Cardiac muscle cell (in vitro differentiated cells and primary cell): ENCODE data around the gene LZTR1. TPM values are rescaled to one million over a fixed set of nuclear protein-coding genes. Genes with fewer than 3 reads are reported as not detected.
"Not testable (repeated sequence)": the region's sequence is repeated elsewhere in the genome, so short reads cannot be mapped to it uniquely, and the experiment has no call there.

Experiments used
- DNase-seq, 2 donors: peaks; one replicate each; pipeline versions ENCODE4 v3.0.0 to v3.0.0-alpha.2; 2010 to 2017; ENCODE audit warnings: low read depth in 1 of 2, low spot score in 1 of 2
- H3K27ac ChIP-seq: fragments of 200-600 bp; sonication (generic); 2 replicates; pipeline ENCODE4 v1.5.1; 2016
- H3K27me3 ChIP-seq: fragments of 200-600 bp; sonication (generic); 2 replicates; pipeline ENCODE4 v1.6.0; 2016; ENCODE audit warnings: control low read depth
- H3K36me3 ChIP-seq: fragments of 200-600 bp; sonication (generic); 2 replicates; pipeline ENCODE4 v1.5.1; 2016; ENCODE audit warnings: control low read depth
- H3K4me1 ChIP-seq: fragments of 200-600 bp; sonication (generic); 2 replicates; pipeline ENCODE4 v1.8.1; 2017; ENCODE audit warnings: low read depth, mild to moderate bottlenecking, mixed run types
- H3K4me3 ChIP-seq: fragments of 200-600 bp; sonication (generic); 2 replicates; pipeline ENCODE4 v1.5.1; 2016; ENCODE audit warnings: mild to moderate bottlenecking
- H3K9me3 ChIP-seq: fragments of 200-600 bp; sonication (generic); 2 replicates; pipeline ENCODE4 v1.5.1; 2017; ENCODE audit warnings: low read depth, mild to moderate bottlenecking, control low read depth
- polyA plus RNA-seq: library from polyadenylated mRNA; unstranded; fragments of >200 nt; fragmentation: Nextera tagmentation; extraction: Ambion mirVana; gene quantifications from 2 replicates; pipeline ENCODE4 v1.2.1, GENCODE V29; 2016
- total RNA-seq: library from RNA; depleted of rRNA; stranded (reverse); fragments of >200 nt; gene quantifications from 2 replicates; pipeline ENCODE4 v1.2.3, GENCODE V29; 2016
- TF ChIP-seq, protein P1 (sequence below): IDR thresholded peaks from 2 replicates; pipeline ENCODE4 v1.5.1; 2012; ENCODE audit warnings: low read depth, mild to moderate bottlenecking, low read length

LZTR1 gene
- 50.8 and 62.6 TPM in 2 replicates for total RNA-seq
- 41.7 and 60.9 TPM in 2 replicates for polyA plus RNA-seq

DNA sequence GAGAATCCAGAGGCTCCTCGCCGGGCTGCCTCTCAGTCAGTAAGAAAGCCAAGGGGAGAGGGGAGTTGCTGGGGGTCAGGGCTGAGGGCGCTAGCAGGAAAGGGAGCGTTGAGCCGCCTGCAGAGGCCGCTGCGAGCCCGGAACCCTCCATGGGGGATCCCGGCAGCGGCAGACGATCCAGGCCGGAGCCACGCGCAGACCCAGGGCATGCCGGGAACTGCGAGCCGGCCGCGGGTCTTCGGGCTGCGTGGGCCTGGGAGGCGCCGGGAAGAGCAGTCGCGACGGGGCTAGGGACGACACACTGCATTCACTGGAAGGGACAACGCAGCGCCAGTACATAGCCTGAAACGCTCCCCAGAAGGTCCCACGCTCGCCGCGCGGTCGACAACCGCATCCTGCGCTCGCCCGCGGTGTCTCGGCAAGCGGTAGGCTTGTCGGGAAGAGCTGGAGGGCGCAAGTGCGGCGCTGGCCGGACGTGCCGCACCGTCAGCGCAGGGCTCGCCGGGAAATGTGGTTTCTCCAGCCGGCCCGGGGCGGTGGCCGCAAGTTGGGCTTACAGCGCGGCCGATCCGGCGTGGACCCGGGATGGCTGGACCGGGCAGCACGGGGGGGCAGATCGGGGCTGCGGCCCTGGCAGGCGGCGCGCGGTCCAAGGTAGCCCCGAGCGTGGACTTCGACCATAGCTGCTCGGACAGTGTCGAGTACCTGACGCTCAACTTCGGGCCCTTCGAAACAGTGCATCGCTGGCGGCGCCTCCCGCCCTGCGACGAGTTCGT lies at the start of gene LZTR1:
Gene LZTR1, plus strand, starts transcription at position 511 of the 776 bp plus-strand sequence. Its CDS starts 75 bp downstream, at position 586.
- H3K9me3 ChIP-seq: no peaks in the 10 kb centered on the region
- H3K36me3 ChIP-seq: no peaks in the 10 kb centered on the region
- peak within 1 kb of the TSS; percentile 83 for H3K27ac ChIP-seq
- DNase-seq: peak; percentile 87
- no peaks in the 10 kb centered on the region for H3K27me3 ChIP-seq
- TF ChIP-seq, protein P1, sequence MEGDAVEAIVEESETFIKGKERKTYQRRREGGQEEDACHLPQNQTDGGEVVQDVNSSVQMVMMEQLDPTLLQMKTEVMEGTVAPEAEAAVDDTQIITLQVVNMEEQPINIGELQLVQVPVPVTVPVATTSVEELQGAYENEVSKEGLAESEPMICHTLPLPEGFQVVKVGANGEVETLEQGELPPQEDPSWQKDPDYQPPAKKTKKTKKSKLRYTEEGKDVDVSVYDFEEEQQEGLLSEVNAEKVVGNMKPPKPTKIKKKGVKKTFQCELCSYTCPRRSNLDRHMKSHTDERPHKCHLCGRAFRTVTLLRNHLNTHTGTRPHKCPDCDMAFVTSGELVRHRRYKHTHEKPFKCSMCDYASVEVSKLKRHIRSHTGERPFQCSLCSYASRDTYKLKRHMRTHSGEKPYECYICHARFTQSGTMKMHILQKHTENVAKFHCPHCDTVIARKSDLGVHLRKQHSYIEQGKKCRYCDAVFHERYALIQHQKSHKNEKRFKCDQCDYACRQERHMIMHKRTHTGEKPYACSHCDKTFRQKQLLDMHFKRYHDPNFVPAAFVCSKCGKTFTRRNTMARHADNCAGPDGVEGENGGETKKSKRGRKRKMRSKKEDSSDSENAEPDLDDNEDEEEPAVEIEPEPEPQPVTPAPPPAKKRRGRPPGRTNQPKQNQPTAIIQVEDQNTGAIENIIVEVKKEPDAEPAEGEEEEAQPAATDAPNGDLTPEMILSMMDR: peak; percentile 71
- H3K4me1 ChIP-seq: peaks cover 4% of the 10 kb centered on the region
- H3K4me3 ChIP-seq: peak within 1 kb of the TSS; percentile 64

DNA sequence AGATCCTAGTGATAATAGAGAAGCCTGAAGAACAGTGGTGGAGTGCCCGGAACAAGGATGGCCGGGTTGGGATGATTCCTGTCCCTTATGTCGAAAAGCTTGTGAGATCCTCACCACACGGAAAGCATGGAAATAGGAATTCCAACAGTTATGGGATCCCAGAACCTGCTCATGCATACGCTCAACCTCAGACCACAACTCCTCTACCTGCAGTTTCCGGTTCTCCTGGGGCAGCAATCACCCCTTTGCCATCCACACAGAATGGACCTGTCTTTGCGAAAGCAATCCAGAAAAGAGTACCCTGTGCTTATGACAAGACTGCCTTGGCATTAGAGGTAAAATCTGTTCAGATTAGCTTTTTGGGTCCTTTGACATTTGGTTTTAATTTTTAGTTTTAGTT lies 48.2 kb upstream of the LZTR1 start:
- Histone ChIP-seq H3K27me3 (no peaks in the 10 kb centered on the region), H3K27ac (no peak overlapping the region), H3K36me3 (peaks cover 19% of the 10 kb centered on the region), H3K4me1 (peaks cover 13% of the 10 kb centered on the region), H3K9me3 (no peaks in the 10 kb centered on the region), H3K4me3 (no peak overlapping the region)
- no peak for DNase-seq
- TF ChIP-seq, protein P1: no peak

GRCh38 chr22:20935049-20935448 lies 47.0 kb upstream of the LZTR1 start:
- not testable (repeated sequence) for H3K27ac ChIP-seq, H3K9me3 ChIP-seq, H3K4me3 ChIP-seq, H3K27me3 ChIP-seq, DNase-seq
- H3K4me1 ChIP-seq: peaks cover 13% of the 10 kb centered on the region
- peaks cover 19% of the 10 kb centered on the region for H3K36me3 ChIP-seq

- Histone ChIP-seq H3K27ac (peak overlapping the region; percentile 65), H3K36me3 (peaks cover 19% of the 10 kb centered on the region), H3K4me1 (peaks cover 13% of the 10 kb centered on the region)
- H3K27me3 ChIP-seq, H3K9me3 ChIP-seq, DNase-seq, H3K4me3 ChIP-seq: not testable (repeated sequence)
Measured at GRCh38 chr22:20935780-20936539, 46.1 kb upstream of the LZTR1 start.

- H3K9me3 ChIP-seq: no peaks in the 10 kb centered on the region
- TF ChIP-seq, protein P1: no peak
- no peak overlapping the region for H3K4me3 ChIP-seq
- peaks cover 19% of the 10 kb centered on the region for H3K36me3 ChIP-seq
- H3K27me3 ChIP-seq: no peaks in the 10 kb centered on the region
- peak overlapping the region; percentile 65 for H3K27ac ChIP-seq
- DNase-seq: no peak
- peaks cover 13% of the 10 kb centered on the region for H3K4me1 ChIP-seq
Measured at GRCh38 chr22:20937031-20937793, 44.9 kb upstream of the LZTR1 start.
